ENCODE data around the gene DBH.

GRCh38 chr9:133691626-133692363, 55.6 kb downstream of the DBH start:
- TF ChIP-seq, protein P1, sequence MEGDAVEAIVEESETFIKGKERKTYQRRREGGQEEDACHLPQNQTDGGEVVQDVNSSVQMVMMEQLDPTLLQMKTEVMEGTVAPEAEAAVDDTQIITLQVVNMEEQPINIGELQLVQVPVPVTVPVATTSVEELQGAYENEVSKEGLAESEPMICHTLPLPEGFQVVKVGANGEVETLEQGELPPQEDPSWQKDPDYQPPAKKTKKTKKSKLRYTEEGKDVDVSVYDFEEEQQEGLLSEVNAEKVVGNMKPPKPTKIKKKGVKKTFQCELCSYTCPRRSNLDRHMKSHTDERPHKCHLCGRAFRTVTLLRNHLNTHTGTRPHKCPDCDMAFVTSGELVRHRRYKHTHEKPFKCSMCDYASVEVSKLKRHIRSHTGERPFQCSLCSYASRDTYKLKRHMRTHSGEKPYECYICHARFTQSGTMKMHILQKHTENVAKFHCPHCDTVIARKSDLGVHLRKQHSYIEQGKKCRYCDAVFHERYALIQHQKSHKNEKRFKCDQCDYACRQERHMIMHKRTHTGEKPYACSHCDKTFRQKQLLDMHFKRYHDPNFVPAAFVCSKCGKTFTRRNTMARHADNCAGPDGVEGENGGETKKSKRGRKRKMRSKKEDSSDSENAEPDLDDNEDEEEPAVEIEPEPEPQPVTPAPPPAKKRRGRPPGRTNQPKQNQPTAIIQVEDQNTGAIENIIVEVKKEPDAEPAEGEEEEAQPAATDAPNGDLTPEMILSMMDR (IDR thresholded peaks at IDR 0.05; ENCODE audit: borderline replicate concordance, extremely low read depth, low read length, poor library complexity, severe bottlenecking), result no peak
- no peak for TF ChIP-seq EZH2 (IDR thresholded peaks at IDR 0.05; ENCODE audit: borderline replicate concordance, low read depth, low read length, severe bottlenecking)

All from DND-41 (cell line).